ENCODE results near the gene CRADD. TPM values are rescaled to one million over a fixed set of nuclear protein-coding genes. Genes with fewer than 3 reads are reported as not detected.

The CRADD gene
- total and polyA plus RNA-seq, 4 donors: 6.3 to 28.9 (median 16.6) TPM

- peaks cover 0 to 2% (median 0%) of the 10 kb centered on the region in 4 donors for H3K36me3 ChIP-seq (ENCODE audit: control insufficient read depth in 4 of 4, insufficient read depth in 4 of 4, low read length in 4 of 4)
- DNase-seq: no peak
- H3K9me3 ChIP-seq (ENCODE audit: control insufficient read depth in 4 of 4, insufficient read depth in 3 of 4, low read length in 3 of 4): peaks cover 0 to 4% (median 0%) of the 10 kb centered on the region in 4 donors
- TF ChIP-seq CTCF (IDR thresholded peaks at IDR 0.05; ENCODE audit: control extremely low read depth, extremely low read depth): no peak
- H3K9ac ChIP-seq (ENCODE audit: insufficient read depth in 1 of 2, low read length in 2 of 2): no peak overlapping the region
- no peak overlapping the region for H3K27ac ChIP-seq (ENCODE audit: low read depth in 1 of 2, low read length in 1 of 2)
- no peaks in the 10 kb centered on the region for H3K27me3 ChIP-seq (ENCODE audit: control insufficient read depth in 3 of 3, insufficient read depth in 3 of 3, low read length in 2 of 3)
- no peak for ATAC-seq (ENCODE audit: insufficient read depth, low FRiP score)
- H3K4me1 ChIP-seq (ENCODE audit: control insufficient read depth in 5 of 5, insufficient read depth in 5 of 5, low read length in 5 of 5): peaks cover 0 to 20% (median 5%) of the 10 kb centered on the region in 5 donors
- no peak overlapping the region for H3K4me3 ChIP-seq
- 98 to 100% methylated on average over 2 of the region's 2 CpGs for WGBS, 2 donors
Observed at GRCh38 chr12:93756288-93756687, 79.1 kb downstream of the CRADD start.

GRCh38 chr12:93757792-93758694 is 80.9 kb downstream of the CRADD start:
- no peak overlapping the region for H3K27ac ChIP-seq (ENCODE audit: low read depth in 1 of 2, low read length in 1 of 2)
- H3K9ac ChIP-seq (ENCODE audit: insufficient read depth in 1 of 2, low read length in 2 of 2): no peak overlapping the region
- ATAC-seq (ENCODE audit: insufficient read depth, low FRiP score) (no peak), DNase-seq (no peak)
- peaks cover 0 to 35% (median 0%) of the 10 kb centered on the region in 5 donors for H3K4me1 ChIP-seq (ENCODE audit: control insufficient read depth in 5 of 5, insufficient read depth in 5 of 5, low read length in 5 of 5)
- WGBS, 2 donors: 38 to 55% methylated on average over 1 of the region's 1 CpG
- H3K36me3 ChIP-seq (ENCODE audit: control insufficient read depth in 4 of 4, insufficient read depth in 4 of 4, low read length in 4 of 4): peaks cover 0 to 2% (median 0%) of the 10 kb centered on the region in 4 donors
- no peak overlapping the region for H3K4me3 ChIP-seq
- TF ChIP-seq CTCF (IDR thresholded peaks at IDR 0.05; ENCODE audit: control extremely low read depth, extremely low read depth): no peak
- peaks cover 0 to 4% (median 0%) of the 10 kb centered on the region in 4 donors for H3K9me3 ChIP-seq (ENCODE audit: control insufficient read depth in 4 of 4, insufficient read depth in 3 of 4, low read length in 3 of 4)
- H3K27me3 ChIP-seq (ENCODE audit: control insufficient read depth in 3 of 3, insufficient read depth in 3 of 3, low read length in 2 of 3): no peaks in the 10 kb centered on the region

- 17 to 38% methylated on average over 1 of the region's 1 CpG for WGBS, 2 donors
- TF ChIP-seq CTCF (IDR thresholded peaks at IDR 0.05; ENCODE audit: control extremely low read depth, extremely low read depth): no peak
- Histone ChIP-seq H3K9me3 (ENCODE audit: control insufficient read depth in 4 of 4, insufficient read depth in 3 of 4, low read length in 3 of 4) (peaks cover 0 to 2% (median 0%) of the 10 kb centered on the region in 4 donors), H3K9ac (ENCODE audit: insufficient read depth in 1 of 2, low read length in 2 of 2) (no peak overlapping the region), H3K36me3 (ENCODE audit: control insufficient read depth in 4 of 4, insufficient read depth in 4 of 4, low read length in 4 of 4) (peaks cover 0 to 2% (median 0%) of the 10 kb centered on the region in 4 donors), H3K4me1 (ENCODE audit: control insufficient read depth in 5 of 5, insufficient read depth in 5 of 5, low read length in 5 of 5) (peaks cover 0 to 35% (median 0%) of the 10 kb centered on the region in 5 donors), H3K27ac (ENCODE audit: low read depth in 1 of 2, low read length in 1 of 2) (no peak overlapping the region), H3K4me3 (no peak overlapping the region), H3K27me3 (ENCODE audit: control insufficient read depth in 3 of 3, insufficient read depth in 3 of 3, low read length in 2 of 3) (no peaks in the 10 kb centered on the region)
- ATAC-seq (ENCODE audit: insufficient read depth, low FRiP score) (no peak), DNase-seq (no peak)
Observed at GRCh38 chr12:93758801-93759373, 81.7 kb downstream of the CRADD start.

All from lung (tissue), 12 donors.